GF-D8 (cell line): Measurements from ENCODE around the gene SPSB2.
A peak's percentile ranks its signal among the peaks of the same experiment; 100 is the strongest.
"Not testable (repeated sequence)": the region's sequence is repeated elsewhere in the genome, so short reads cannot be mapped to it uniquely, and the experiment has no call there.

ENCODE experiments used
- DNase-seq: peaks from one replicate; lab custom pipeline; 2025; lab: John Stamatoyannopoulos, UW

The SPSB2 gene

GRCh38 chr12:6870304-6870703, 2.8 kb downstream of the SPSB2 start:
- not testable (repeated sequence) for DNase-seq

- no peak for DNase-seq
These were observed 3.8 kb downstream of the SPSB2 start for GRCh38 chr12:6869049-6870021.

DNA sequence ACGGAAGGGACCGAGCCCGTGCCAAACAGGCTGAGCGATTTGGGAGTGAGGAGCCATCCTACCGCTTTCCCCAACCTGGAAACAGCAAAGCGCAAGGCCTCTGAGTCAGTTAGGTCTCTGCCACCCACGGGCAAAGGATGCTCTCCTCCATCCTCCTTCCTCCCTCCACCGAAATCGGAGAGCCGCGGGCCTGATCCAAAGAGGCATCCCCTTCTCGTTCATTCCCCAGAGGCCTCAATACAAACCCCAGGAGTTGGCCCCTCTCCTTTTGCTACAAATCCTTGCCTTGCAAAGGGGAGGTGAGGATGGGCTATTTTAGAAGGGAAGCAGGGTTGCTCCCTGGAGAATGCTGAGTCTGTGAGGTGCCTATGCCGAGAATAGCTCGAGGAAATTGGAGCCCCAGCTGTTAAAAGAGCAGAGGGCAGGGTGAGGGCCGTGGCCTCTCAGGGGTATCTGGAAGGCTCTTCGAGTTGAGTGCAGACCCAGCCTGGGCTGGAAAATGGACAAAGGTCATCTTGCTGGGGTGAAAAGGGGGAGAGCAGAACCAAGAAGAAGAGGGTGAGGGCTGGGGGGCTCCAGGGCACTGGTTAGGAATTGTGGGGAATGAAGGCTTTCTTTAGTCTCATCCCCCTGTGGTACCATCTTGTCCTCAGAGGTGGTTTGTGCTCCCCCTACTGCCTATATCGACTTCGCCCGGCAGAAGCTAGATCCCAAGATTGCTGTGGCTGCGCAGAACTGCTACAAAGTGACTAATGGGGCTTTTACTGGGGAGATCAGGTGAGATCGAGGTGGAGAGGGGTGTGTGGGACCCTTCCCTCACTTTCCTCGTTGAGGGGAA, 4.7 kb downstream of the SPSB2 start:
- DNase-seq = no peak

DNA sequence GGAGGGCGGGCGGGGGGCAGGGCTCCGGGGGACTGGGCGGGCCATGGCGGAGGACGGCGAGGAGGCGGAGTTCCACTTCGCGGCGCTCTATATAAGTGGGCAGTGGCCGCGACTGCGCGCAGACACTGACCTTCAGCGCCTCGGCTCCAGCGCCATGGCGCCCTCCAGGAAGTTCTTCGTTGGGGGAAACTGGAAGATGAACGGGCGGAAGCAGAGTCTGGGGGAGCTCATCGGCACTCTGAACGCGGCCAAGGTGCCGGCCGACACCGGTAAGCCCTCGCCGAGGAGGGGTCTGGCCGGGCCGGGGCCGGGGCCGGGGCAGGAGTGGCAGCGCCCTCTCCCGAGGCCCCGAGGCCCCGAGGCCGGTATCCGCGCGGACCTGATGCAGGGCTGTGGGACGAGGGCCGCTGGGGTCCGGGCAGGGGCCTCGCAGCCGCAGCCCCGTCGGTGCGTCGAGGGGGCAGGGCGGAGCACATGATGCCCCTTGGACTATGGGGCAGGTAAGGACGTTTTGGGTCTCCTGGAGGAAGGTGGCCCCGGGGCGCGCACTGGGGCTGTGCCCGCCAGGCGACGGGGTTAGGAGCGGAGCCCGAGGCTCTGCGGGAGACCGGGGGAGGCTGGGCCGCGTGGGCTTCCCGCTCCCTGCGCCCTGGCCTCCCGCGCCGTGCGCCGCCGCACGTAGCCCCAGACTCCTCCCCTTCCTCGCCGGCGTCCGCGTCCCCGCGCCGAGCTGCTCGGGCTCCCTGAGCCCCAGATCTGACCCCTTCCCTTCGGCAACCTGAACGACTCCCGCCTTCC, 5.5 kb downstream of the SPSB2 start, which contains the start of gene TPI1:
TSS of gene TPI1 (plus strand) at position 119 of the 798 bp plus-strand sequence. CDS start at position 155, 36 bp downstream.
- peak; percentile 51 for DNase-seq

- DNase-seq = no peak
These were observed 6.1 kb downstream of the SPSB2 start for GRCh38 chr12:6866920-6867412.

- no peak for DNase-seq
These were observed 6.8 kb downstream of the SPSB2 start for GRCh38 chr12:6866163-6866919.

DNA sequence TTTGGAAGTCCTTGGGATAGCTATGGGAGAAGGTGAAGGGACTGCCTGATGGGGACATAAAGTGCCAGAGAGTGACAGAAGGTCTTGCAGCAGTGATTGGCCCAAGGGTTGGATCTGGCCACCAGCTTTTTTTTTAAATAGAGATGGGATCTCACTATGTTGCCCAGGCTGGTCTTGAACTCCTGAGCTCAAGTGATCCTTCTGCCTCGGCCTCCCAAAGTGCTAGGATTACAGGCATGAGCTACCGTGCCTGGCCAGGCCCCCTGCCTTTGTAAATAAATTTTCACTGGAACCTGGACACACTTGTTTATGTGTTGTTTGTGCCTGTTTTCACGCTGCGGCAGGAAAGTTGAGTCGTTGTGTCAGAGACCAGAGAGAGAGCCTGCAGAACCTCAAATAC, 7.8 kb downstream of the SPSB2 start:
- not testable (repeated sequence) for DNase-seq

DNA sequence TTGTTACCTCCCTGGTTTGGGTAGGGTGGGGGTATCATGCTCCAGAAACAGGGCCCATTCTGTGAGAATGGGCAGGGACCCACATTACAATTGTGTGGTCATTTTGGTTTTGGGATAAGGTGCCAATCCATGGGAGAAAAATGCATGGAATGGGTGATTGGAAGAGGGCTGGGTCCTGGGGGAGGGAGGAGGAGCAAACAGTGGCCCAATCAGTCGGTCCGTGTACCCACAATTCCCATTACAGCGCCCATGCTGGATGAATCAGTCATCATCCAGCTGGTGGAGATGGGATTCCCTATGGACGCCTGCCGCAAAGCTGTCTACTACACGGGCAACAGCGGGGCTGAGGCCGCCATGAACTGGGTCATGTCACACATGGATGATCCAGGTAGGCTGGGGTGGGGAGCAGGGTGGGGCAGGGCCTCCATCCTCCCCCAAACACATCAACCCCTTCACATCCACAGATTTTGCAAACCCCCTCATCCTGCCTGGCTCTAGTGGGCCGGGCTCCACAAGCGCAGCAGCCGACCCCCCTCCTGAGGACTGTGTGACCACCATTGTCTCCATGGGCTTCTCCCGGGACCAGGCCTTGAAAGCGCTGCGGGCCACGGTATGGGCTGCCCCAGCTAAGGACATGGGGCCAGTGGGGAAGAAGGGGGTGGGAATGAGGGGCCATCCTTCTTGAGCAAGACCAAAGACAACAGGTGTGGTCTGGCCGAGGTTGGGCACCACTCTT, 9.3 kb downstream of the SPSB2 start:
- DNase-seq = no peak

- no peak for DNase-seq
These were observed 10.1 kb downstream of the SPSB2 start for GRCh38 chr12:6863033-6863432.

GRCh38 chr12:6861391-6861790, 11.7 kb downstream of the SPSB2 start:
- DNase-seq = no peak

DNA sequence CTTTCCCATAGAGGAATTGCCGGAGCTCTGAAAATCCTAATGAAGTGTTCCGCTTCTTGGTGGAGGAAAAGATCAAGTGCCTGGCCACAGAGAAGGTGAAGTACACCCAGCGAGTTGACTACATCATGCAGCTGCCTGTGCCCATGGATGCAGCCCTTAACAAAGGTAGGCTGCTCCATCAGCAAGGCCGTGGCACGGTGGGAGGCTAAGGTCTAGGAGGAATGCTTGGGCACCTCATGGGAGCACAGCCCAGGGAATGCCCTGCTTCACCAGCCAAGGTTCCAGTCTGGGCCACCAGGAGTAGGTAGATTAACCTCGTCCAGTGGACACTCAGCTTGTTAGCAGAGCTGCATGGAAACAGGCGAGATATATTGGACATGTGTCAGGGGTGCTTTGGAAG, 12.2 kb downstream of the SPSB2 start:
- DNase-seq = no peak

DNA sequence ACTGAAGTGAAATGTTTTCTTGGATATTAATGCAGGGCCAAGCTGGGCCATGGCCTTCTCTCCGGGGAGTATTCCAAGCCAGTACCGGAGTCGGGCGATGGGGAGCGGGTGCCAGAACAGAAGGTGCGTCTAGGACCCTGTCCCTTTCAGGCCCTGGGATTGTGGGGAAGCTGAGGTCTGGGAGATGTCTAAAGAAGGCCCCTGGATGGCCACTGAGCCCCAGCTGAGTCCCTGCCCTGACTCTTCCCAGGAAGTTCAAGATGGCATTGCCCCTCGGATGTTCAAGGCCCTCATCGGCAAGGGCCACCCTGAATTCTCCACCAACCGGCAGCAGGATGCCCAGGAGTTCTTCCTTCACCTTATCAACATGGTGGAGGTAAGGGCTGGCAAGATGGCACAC, 13.0 kb downstream of the SPSB2 start:
- DNase-seq = no peak

GRCh38 chr12:6858799-6859198, 14.3 kb downstream of the SPSB2 start:
- no peak for DNase-seq

DNA sequence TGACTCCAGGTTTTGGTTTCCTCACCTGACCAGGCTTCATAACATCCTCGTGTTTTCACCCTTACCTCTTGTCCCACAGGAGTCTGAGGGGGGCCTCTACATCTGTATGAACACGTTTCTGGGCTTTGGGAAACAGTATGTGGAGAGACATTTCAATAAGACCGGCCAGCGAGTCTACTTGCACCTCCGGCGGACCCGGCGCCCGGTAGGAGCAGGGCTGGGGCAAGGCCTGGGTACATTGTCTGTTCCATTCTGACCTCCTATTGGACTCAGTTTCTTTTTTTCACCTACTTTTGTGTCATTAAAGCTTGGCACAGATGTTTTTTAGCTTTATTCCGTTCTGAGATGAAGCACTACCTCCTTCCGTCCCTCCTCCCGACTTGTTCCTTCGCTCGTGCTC, 17.8 kb downstream of the SPSB2 start:
- no peak for DNase-seq

DNA sequence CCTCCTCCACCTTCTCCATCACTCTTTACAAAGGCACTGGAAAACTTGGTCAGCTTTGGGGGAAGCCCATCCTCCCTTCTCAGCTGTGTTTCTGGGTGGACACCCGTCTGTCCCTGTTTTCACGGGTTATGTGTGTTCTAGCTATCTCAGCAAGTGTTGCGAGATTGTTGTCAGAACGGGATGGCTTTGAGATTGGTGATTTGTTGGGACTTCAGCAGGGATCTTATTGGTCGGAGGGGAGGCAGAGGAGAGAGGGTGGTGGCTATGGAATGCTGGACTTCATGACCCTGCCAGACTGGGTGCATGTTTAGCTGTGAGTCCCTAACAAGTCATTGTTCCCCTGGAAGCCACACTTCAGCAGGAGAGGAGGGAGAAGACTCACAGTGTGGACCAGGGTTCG, 19.1 kb downstream of the SPSB2 start:
- no peak for DNase-seq

GRCh38 chr12:6853626-6854025, 19.5 kb downstream of the SPSB2 start:
- DNase-seq = no peak

GRCh38 chr12:6852651-6853354, 20.3 kb downstream of the SPSB2 start:
- DNase-seq = peak; percentile 14

DNA sequence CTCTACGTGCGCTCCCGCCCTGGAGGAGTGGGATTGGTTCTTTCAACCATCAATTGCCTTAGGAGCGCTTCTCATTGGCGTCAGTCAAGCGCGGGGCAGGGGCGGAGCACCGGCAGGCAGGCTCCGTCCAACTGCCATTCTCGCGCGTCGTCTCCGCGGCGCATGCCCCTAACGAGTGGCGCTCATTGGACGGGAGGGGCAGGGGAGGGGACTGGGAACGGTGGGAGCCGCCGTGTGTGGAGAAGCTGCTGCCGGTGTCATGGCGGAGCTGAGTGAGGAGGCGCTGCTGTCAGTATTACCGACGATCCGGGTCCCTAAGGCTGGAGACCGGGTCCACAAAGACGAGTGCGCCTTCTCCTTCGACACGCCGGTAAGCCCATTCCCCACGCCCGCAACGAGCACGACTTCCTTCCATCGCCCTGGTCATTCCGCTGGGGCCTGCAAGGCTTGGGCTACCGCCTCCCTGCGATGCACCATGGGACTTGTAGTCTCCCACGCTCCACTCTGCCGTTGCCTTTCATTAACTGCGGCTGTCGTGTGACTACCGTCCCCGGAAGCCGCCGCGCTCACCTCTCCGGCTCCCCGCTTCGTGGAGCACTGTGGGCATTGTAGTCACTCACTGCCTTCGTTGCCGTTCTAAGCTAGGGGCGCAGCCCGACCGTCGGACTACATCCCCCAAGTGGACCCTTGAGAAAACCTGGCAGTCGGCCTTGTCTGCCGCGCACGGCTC, 21.0 kb downstream of the SPSB2 start, which contains the start of gene USP5:
TSS of gene USP5 (plus strand) at position 230 of the 730 bp plus-strand sequence. CDS start at position 260, 30 bp downstream.
- peak; percentile 98 for DNase-seq
